ENCODE data around the gene JMJD1C. TPM values are rescaled to one million over a fixed set of nuclear protein-coding genes. Genes with fewer than 3 reads are reported as not detected.

The JMJD1C gene
- total and polyA plus RNA-seq, 9 donors = 45.4 to 140 (median 78.2) TPM

DNA sequence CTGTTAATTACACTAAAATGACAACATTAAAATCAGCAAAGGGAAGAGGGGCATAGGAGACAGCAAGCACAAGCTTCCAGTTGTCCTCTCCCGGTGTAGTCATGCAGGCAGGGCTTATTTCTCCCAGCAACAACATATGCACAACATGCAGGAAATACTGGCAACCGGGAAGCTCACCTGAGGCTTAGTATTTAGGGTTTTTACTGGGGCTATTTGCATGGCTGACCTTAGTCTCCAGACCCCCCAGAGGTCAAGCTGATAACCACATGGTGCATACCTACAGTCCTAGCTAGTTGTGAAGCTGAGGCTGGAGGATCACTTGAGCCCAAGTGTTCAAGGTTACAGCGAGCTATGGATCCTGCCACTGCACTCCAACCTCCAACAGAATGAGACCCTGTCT, 12.8 kb upstream of the JMJD1C start:
- H3K27ac ChIP-seq = no peak overlapping the region
- intact Hi-C loops (cut with DNase I) = no loop called here
- no peak for TF ChIP-seq EP300 (IDR thresholded peaks at IDR 0.05)
- TF ChIP-seq, protein P1, sequence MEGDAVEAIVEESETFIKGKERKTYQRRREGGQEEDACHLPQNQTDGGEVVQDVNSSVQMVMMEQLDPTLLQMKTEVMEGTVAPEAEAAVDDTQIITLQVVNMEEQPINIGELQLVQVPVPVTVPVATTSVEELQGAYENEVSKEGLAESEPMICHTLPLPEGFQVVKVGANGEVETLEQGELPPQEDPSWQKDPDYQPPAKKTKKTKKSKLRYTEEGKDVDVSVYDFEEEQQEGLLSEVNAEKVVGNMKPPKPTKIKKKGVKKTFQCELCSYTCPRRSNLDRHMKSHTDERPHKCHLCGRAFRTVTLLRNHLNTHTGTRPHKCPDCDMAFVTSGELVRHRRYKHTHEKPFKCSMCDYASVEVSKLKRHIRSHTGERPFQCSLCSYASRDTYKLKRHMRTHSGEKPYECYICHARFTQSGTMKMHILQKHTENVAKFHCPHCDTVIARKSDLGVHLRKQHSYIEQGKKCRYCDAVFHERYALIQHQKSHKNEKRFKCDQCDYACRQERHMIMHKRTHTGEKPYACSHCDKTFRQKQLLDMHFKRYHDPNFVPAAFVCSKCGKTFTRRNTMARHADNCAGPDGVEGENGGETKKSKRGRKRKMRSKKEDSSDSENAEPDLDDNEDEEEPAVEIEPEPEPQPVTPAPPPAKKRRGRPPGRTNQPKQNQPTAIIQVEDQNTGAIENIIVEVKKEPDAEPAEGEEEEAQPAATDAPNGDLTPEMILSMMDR (IDR thresholded peaks at IDR 0.05) = no peak
- no peak for TF ChIP-seq POLR2A (IDR thresholded peaks at IDR 0.05)
- H3K4me3 ChIP-seq = no peak overlapping the region
- H3K27me3 ChIP-seq = no peaks in the 10 kb centered on the region
- WGBS, 3 donors = 74 to 81% (median 79%) methylated on average over 3 of the region's 3 CpGs
- no peak for DNase-seq
- no peaks in the 10 kb centered on the region for H3K9me3 ChIP-seq
- peaks cover 5% of the 10 kb centered on the region for H3K4me1 ChIP-seq (ENCODE audit: insufficient read depth)
- H3K36me3 ChIP-seq = no peaks in the 10 kb centered on the region

DNA sequence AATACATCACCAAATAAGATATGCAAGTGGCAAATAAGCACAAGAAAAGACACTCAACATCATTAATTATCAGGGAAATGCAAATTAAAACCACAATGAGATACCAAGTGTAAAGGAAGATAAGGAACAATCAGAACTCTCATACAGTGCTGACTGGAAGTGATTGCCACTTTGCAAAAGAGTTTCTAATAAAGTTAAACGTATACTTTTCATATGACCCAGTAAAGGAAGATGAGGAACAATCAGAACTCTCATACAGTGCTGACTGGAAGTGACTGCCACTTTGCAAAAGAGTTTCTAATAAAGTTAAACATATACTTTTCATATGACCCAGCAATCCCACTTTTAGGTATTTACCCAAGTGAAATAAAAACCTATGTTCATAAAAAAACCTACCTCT, 12.2 kb upstream of the JMJD1C start:
- Histone ChIP-seq H3K27ac (no peak overlapping the region), H3K4me1 (ENCODE audit: insufficient read depth) (peaks cover 5% of the 10 kb centered on the region), H3K36me3 (no peaks in the 10 kb centered on the region), H3K27me3 (no peaks in the 10 kb centered on the region), H3K9me3 (no peaks in the 10 kb centered on the region), H3K4me3 (no peak overlapping the region)
- intact Hi-C loops (cut with DNase I) = no loop called here
- TF ChIP-seq EP300 (IDR thresholded peaks at IDR 0.05) (no peak), POLR2A (IDR thresholded peaks at IDR 0.05) (no peak)
- TF ChIP-seq, protein P1 (IDR thresholded peaks at IDR 0.05) = no peak
- no peak for DNase-seq
- 63 to 76% (median 65%) methylated on average over 1 of the region's 1 CpG for WGBS, 3 donors

DNA sequence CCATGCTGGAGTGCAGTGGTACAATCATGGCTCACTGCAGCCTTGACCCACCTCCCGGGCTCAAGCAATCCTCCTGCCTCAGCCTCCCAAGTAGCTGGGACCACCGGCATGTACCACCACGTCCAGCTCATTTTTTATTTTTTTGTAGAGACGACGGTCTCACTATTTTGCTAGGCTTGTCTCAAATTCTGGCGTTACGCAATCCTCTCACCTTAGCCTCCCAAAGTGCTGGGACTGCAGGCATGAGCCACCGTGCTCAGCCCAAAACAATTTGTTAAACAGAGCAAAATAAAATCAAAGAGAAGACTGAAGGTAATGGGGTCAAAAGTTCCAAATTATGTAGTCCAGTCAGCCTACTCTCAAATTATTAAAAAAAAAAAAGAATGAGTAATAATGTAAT, 8.7 kb upstream of the JMJD1C start:
- TF ChIP-seq, protein P1 (IDR thresholded peaks at IDR 0.05) = no peak
- TF ChIP-seq EP300 (IDR thresholded peaks at IDR 0.05) (no peak), POLR2A (IDR thresholded peaks at IDR 0.05) (no peak)
- Histone ChIP-seq H3K9me3 (no peaks in the 10 kb centered on the region), H3K4me3 (no peak overlapping the region), H3K36me3 (no peaks in the 10 kb centered on the region), H3K27ac (no peak overlapping the region), H3K27me3 (no peaks in the 10 kb centered on the region), H3K4me1 (ENCODE audit: insufficient read depth) (peaks cover 3% of the 10 kb centered on the region)
- no peak for DNase-seq
- WGBS, 3 donors = 96% methylated on average over 8 of the region's 8 CpGs
- intact Hi-C loops (cut with DNase I) = no loop called here

DNA sequence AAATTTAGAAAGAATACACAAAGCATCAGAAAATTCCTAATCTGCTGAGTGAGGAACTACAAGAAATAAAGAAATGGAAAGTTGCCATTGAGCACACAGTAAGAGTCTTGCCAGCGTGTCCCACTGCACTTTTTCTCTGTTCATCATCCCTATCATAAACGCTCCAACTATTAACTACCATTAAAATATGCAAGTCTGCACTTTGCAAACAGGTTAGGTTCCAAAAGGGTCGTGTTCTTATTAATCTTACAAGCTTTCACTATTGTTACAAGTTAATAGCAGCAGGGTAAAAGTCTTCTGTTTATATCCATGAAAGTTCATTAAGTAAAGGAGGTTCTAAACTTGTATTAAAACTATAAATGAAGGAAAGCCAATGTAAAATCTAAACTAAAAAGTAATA, 5.2 kb upstream of the JMJD1C start:
- Histone ChIP-seq H3K27me3 (no peaks in the 10 kb centered on the region), H3K9me3 (no peaks in the 10 kb centered on the region), H3K36me3 (no peaks in the 10 kb centered on the region), H3K4me1 (ENCODE audit: insufficient read depth) (no peaks in the 10 kb centered on the region), H3K4me3 (no peak overlapping the region), H3K27ac (no peak overlapping the region)
- intact Hi-C loops (cut with DNase I) = no loop called here
- DNase-seq = no peak
- WGBS, 3 donors = 48 to 56% (median 52%) methylated on average over 3 of the region's 3 CpGs
- TF ChIP-seq POLR2A (IDR thresholded peaks at IDR 0.05) = no peak

DNA sequence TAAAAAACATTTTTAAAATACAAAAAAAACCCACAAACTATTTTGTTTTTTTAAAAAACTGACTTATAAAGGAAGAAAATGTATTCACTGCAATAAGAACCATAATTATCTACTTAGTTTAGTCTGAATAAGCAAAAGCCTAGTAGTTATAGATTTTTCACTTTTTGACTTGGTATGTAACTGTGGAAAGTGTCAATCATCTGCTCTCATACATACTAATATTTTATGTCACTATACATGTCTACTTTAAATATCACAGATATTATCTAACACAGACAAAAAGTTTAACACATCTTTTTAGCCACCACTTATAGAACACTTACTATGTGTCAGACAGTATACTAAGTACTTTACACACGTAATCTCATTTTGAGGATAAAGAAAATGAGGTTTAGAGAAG, 3.2 kb upstream of the JMJD1C start:
- intact Hi-C loops (cut with DNase I) = loop anchor here in 1 of 4 donors (5.0 kb wide), 2 partner anchors 158 to 243 kb away; no protein-coding TSS in a partner anchor
- Histone ChIP-seq H3K27ac (no peak overlapping the region), H3K36me3 (no peaks in the 10 kb centered on the region), H3K9me3 (no peaks in the 10 kb centered on the region), H3K4me1 (ENCODE audit: insufficient read depth) (no peaks in the 10 kb centered on the region), H3K27me3 (no peaks in the 10 kb centered on the region), H3K4me3 (no peak overlapping the region)
- DNase-seq = no peak
- TF ChIP-seq POLR2A (IDR thresholded peaks at IDR 0.05) (no peak), EP300 (IDR thresholded peaks at IDR 0.05) (no peak)
- TF ChIP-seq, protein P1 (IDR thresholded peaks at IDR 0.05) = no peak
- WGBS, 3 donors = 95 to 100% (median 98%) methylated on average over 1 of the region's 1 CpG

Data from ovary (tissue), 9 donors.